Right atrium auricular region (tissue), 2 donors: Measurements from ENCODE around the gene NDUFS1. TPM values are rescaled to one million over a fixed set of nuclear protein-coding genes. Genes with fewer than 3 reads are reported as not detected.
A peak's percentile ranks its signal among the peaks of the same experiment; 100 is the strongest.
"Not testable (repeated sequence)": the region's sequence is repeated elsewhere in the genome, so short reads cannot be mapped to it uniquely, and the experiment has no call there.

Experiments
- DNase-seq: peaks from one replicate; pipeline ENCODE4 v3.0.0-alpha.2; 2019; ENCODE audit warnings: low spot score
- H3K27ac ChIP-seq, 2 donors: fragments of 200-600 bp; sonication (generic); 1 replicate in 1 of 2; 2 replicates in 1 of 2; pipeline ENCODE4 v1.5.1; 2016 to 2019
- H3K27me3 ChIP-seq, 2 donors: fragments of 200-600 bp; sonication (generic); one replicate each; pipeline versions ENCODE4 v1.5.1 to v1.6.0; 2017 to 2019
- H3K36me3 ChIP-seq: fragments of 200-600 bp; sonication (generic); one replicate; pipeline ENCODE4 v1.5.1; 2016
- H3K4me1 ChIP-seq, 2 donors: fragments of 200-600 bp; sonication (generic); one replicate each; pipeline versions ENCODE4 v1.5.1 to v1.6.0; 2017 to 2019
- H3K4me3 ChIP-seq, 2 donors: fragments of 200-600 bp; sonication (generic); 1 replicate in 1 of 2; 2 replicates in 1 of 2; pipeline ENCODE4 v1.5.1; 2017 to 2019; ENCODE audit warnings: mild to moderate bottlenecking in 1 of 2, moderate library complexity in 1 of 2
- H3K9me3 ChIP-seq, 2 donors: fragments of 200-600 bp; sonication (generic); one replicate each; pipeline ENCODE4 v1.5.1; 2019
- total RNA-seq, 2 donors: library from RNA; depleted of rRNA; stranded (reverse); fragments of >200 nt; gene quantifications; one replicate each; pipeline ENCODE4 v1.1.0, GENCODE V29; 2016
- TF ChIP-seq, protein P1 (sequence below), 2 donors: fragments of 200-600 bp; sonication (generic); IDR thresholded peaks; one replicate each; pipeline ENCODE4 v1.5.1; 2019; ENCODE audit warnings: antibody characterized with exemption in 2 of 2

Gene NDUFS1
- total RNA-seq, 2 donors from 2014 or later: 183 to 388 TPM

DNA sequence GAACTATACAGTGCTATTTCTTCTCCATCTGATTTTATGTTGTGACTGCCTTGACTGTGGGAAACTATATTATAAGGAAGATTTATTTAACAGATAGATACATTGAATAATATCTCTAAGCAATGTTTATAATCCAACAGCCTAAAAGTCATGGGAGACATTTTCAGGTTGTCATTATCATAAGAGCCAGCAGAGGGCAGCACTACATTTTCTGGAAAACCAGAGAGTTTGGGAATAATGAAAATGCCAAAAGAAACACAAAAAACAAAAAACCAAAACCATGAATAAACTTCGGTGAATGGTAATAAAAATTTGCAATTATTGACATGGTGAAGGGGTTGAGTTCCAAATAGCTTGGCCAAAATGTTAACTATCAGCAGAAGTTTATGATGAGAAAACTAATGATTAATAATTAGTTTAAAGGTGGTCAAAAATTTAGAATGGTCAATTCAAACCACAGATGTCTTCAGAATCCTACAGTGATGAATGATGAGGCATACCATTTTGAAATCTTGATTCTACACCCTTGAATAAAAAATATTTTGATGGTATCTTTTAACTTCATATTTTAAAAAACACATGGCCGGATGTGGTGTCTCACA lies 5.1 kb upstream of the NDUFS1 start:
- H3K27ac ChIP-seq: no peak overlapping the region
- no peak for DNase-seq
- H3K27me3 ChIP-seq: no peaks in the 10 kb centered on the region
- H3K9me3 ChIP-seq: no peaks in the 10 kb centered on the region
- peaks cover 30% of the 10 kb centered on the region for H3K36me3 ChIP-seq
- H3K4me1 ChIP-seq: peaks cover 0 to 14% of the 10 kb centered on the region in 2 donors
- H3K4me3 ChIP-seq: no peak overlapping the region
- TF ChIP-seq, protein P1, sequence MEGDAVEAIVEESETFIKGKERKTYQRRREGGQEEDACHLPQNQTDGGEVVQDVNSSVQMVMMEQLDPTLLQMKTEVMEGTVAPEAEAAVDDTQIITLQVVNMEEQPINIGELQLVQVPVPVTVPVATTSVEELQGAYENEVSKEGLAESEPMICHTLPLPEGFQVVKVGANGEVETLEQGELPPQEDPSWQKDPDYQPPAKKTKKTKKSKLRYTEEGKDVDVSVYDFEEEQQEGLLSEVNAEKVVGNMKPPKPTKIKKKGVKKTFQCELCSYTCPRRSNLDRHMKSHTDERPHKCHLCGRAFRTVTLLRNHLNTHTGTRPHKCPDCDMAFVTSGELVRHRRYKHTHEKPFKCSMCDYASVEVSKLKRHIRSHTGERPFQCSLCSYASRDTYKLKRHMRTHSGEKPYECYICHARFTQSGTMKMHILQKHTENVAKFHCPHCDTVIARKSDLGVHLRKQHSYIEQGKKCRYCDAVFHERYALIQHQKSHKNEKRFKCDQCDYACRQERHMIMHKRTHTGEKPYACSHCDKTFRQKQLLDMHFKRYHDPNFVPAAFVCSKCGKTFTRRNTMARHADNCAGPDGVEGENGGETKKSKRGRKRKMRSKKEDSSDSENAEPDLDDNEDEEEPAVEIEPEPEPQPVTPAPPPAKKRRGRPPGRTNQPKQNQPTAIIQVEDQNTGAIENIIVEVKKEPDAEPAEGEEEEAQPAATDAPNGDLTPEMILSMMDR (IDR thresholded peaks at IDR 0.05): peak; percentile 44 to 76

GRCh38 chr2:206163251-206163880 lies 4.1 kb upstream of the NDUFS1 start:
- H3K27ac ChIP-seq: no peak overlapping the region
- H3K4me1 ChIP-seq: peaks cover 0 to 14% of the 10 kb centered on the region in 2 donors
- H3K27me3 ChIP-seq: no peaks in the 10 kb centered on the region
- no peaks in the 10 kb centered on the region for H3K9me3 ChIP-seq
- TF ChIP-seq, protein P1 (IDR thresholded peaks at IDR 0.05): no peak
- no peak overlapping the region for H3K4me3 ChIP-seq
- peaks cover 30% of the 10 kb centered on the region for H3K36me3 ChIP-seq
- no peak for DNase-seq

DNA sequence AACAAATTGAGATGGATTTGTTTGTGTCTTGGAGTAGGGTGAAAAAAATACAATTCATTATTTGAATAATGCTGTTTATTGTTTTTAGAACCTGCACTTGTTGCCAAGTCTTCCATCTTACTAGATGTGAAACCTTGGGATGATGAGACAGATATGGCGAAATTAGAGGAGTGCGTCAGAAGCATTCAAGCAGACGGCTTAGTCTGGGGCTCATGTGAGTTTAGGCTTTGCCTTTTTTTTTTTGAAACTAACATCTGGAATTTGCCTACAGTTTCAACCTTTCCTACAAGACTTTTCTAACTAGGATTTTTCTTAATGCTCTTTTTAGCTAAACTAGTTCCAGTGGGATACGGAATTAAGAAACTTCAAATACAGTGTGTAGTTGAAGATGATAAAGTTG lies 3.2 kb upstream of the NDUFS1 start:
- H3K27ac ChIP-seq, DNase-seq, H3K4me3 ChIP-seq, H3K9me3 ChIP-seq, H3K27me3 ChIP-seq: not testable (repeated sequence)
- Histone ChIP-seq H3K4me1 (peaks cover 0 to 23% of the 10 kb centered on the region in 2 donors), H3K36me3 (peaks cover 30% of the 10 kb centered on the region)

DNA sequence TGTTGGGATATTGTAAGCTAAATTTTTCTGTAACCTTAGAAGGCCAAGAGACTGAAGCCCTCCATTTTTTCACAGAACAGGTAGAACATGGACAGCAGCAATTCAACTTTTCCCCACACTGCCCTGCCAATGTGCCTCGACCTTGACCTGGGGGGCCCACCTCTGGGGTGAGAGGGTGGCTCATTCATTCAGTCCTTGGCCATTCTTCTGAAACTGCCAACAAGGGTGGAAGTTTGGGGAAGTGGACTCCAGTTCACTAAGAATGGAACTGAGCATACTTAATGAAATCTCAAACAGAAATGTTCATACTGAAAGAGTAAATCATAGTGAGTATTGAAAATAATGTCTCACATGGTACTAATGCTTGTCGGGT lies 1.5 kb upstream of the NDUFS1 start:
- no peak for DNase-seq
- TF ChIP-seq, protein P1 (IDR thresholded peaks at IDR 0.05): no peak
- H3K4me3 ChIP-seq: peak overlapping the region in 1 of 2 donors; percentile 79
- H3K36me3 ChIP-seq: peaks cover 30% of the 10 kb centered on the region
- peak overlapping the region in 1 of 2 donors; percentile 95 for H3K27ac ChIP-seq
- peaks cover 0 to 35% of the 10 kb centered on the region in 2 donors for H3K4me1 ChIP-seq
- H3K27me3 ChIP-seq: no peaks in the 10 kb centered on the region
- H3K9me3 ChIP-seq: no peaks in the 10 kb centered on the region

DNA sequence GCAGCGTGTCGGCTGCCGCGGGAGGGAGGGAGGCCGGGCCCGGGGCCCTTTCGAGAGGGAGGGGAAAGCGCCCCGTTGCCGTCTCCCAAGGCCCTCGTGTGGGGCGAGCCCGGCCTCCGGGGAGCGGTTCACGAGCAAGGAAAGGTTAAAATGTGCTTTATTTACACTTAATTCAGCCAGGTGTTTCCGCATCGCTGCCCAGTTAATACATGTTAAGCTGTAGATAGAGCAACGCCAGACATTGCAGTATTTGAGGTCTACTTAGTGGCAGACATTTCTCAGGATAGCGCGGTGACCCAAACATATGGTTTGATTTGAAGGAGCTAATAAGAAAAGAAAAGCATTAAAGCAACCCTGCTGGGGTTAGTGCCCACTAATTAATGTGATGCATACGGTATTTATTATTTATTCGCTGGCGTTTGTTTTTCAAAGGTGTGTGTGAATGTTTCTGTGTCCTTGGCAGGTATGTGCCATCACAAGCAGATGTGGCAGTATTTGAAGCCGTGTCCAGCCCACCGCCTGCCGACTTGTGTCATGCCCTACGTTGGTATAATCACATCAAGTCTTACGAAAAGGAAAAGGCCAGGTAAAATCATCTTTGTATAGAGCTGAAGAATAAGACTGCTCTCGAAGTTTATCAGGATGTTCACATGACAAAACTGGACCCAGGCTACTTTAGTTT lies 1.0 kb upstream of the NDUFS1 start:
- peak overlapping the region; percentile 63 to 79 for H3K4me3 ChIP-seq
- H3K27me3 ChIP-seq: no peaks in the 10 kb centered on the region
- TF ChIP-seq, protein P1 (IDR thresholded peaks at IDR 0.05): no peak
- peaks cover 30% of the 10 kb centered on the region for H3K36me3 ChIP-seq
- H3K27ac ChIP-seq: peak overlapping the region; percentile 91 to 95
- H3K4me1 ChIP-seq: peaks cover 0 to 39% of the 10 kb centered on the region in 2 donors
- no peak for DNase-seq
- no peaks in the 10 kb centered on the region for H3K9me3 ChIP-seq
